GM12873 (cell line): ENCODE data around the gene SOX8.

Source experiments
- TF ChIP-seq, protein P1 (sequence below): IDR thresholded peaks from 2 replicates; pipeline ENCODE4 v1.5.1; 2012; ENCODE audit warnings: low read depth, mild to moderate bottlenecking, moderate library complexity, low read length, control low read depth; ENCODE audit not compliant: insufficient read depth; ENCODE audit errors: missing control alignments

The SOX8 gene

DNA sequence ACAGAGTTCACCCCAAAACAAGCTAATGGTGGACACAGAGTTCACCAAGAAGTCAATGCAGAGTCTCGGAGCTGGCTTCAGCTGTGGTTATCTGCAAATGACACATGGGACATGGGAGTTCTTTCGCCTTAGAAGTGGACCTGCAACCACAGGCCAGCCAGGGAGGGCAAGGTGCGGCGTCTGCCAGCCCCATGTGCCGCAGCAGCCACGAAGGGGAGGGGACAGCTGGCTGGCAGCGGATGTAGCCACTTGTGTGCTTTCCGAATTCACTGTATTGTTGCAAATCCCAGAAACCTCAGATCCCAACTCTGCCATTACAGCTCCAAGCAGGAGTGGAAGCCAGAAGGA lies 35.5 kb upstream of the SOX8 start:
- TF ChIP-seq, protein P1, sequence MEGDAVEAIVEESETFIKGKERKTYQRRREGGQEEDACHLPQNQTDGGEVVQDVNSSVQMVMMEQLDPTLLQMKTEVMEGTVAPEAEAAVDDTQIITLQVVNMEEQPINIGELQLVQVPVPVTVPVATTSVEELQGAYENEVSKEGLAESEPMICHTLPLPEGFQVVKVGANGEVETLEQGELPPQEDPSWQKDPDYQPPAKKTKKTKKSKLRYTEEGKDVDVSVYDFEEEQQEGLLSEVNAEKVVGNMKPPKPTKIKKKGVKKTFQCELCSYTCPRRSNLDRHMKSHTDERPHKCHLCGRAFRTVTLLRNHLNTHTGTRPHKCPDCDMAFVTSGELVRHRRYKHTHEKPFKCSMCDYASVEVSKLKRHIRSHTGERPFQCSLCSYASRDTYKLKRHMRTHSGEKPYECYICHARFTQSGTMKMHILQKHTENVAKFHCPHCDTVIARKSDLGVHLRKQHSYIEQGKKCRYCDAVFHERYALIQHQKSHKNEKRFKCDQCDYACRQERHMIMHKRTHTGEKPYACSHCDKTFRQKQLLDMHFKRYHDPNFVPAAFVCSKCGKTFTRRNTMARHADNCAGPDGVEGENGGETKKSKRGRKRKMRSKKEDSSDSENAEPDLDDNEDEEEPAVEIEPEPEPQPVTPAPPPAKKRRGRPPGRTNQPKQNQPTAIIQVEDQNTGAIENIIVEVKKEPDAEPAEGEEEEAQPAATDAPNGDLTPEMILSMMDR: no peak

DNA sequence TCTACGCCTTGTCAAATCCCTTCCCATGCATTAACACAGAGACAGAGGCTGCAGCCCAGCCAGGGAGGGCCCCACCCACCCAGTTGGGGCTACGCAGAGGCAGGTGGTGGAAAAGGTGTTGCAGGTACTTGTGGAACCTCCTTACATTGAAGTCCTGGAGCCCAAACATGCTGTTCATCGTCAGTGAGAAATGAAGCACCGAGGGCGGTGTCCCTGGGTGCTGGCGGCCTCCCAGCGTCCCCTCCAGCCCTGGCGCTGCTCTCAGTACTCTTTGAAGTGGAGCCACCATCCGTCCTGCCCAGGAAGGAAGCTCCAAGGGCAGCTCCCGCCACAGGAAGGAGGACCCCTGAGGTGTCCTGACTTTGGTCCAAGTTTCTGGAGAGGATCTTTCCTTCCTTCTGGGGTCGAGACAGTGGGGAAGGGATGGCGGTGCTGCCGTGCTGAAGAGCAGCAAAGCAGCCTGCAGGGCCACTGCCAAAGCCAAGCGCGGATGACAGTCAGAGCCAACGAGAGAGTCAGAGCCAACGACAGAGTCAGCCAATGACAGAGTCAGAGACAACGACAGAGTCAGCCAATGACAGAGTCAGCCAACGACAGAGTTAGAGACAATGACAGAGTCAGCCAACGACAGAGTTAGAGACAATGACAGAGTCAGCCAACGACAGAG lies 34.2 kb upstream of the SOX8 start:
- TF ChIP-seq, protein P1: no peak

DNA sequence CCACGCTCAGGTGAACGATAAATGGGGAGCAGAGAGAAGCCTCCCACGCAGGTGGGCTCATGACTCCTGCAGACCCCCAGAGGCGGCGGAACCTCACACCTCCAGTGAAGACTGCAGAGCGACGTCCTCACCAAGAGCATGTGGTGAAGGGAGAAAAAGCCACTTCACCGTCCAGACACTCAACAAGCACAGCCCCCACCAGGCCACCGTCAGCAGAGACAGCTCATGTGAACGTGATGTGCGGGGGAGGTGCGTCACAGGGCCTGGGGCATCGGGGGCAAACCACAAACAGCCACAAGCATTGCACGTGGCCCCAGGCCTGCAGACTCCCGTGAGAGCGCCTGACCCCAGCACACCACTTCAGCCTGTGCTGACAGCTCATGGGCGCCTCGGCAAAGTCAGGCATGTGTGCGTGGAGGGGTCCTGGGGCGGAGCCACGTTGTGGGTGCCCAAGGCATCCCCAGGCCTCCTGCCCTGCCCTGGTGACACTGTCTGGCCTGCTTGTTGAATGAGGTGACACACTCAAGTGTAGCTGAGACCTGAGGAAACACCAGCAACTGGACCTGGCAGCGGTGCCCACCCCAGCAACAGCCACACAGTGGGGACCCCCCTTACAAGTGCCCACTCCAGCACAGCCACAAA lies 29.8 kb upstream of the SOX8 start:
- TF ChIP-seq, protein P1: no peak

DNA sequence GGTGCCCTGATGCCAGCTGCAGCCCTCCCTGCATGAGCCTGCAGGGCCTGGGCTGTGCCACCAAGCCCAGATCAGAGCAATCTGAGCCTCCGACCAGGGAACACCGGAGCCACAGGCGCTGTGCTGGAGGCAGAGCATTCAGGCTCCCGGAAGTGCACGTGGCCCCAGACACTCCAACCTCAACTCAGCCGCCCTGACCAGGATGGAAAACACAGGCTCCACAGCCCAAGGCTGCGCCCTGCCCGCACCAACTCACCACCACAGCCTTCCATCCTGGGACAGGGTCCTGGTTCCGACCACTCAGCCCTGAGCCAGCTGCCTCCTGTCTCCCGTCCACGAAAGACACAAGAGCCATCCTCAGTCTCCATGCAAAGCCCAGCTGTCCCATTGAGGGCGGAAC lies 29.2 kb upstream of the SOX8 start:
- TF ChIP-seq, protein P1: no peak

DNA sequence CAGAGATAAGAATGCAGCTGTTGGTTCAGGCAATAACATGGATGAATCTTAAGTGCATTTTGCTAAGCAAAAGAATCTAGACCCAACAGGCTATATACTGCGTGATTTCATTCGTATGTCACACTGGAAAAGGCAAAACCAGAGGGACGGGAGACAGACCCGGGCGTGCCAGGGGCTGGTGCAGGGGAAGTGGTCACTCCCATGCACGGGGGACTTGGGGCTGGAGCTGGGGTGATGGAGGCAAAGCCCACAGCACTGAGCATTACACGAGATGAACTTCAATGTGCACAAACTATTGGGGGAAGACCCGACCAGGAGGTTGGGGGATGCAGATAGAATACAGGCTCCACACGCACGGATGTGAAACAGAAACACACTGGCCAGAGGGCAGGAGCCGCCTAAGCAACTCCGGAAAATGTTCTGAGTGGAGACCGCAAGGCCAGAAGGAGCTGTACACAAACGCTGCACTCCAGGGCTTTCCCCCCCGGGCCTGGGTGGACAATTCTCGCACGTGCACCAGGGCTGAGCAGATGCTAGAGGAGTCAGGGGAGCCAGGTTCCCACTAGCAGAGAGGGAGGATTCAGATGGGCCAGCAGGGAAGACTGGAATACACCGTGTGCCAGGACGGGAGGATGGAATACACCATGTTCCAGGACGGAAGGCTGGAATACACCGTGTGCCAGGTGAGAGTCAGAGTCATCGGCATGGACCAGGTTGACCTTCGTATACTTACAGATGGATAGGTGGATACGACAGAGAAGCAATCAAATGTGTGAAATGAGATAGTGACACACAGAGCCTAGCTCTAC lies 22.1 kb upstream of the SOX8 start:
- TF ChIP-seq, protein P1: no peak

DNA sequence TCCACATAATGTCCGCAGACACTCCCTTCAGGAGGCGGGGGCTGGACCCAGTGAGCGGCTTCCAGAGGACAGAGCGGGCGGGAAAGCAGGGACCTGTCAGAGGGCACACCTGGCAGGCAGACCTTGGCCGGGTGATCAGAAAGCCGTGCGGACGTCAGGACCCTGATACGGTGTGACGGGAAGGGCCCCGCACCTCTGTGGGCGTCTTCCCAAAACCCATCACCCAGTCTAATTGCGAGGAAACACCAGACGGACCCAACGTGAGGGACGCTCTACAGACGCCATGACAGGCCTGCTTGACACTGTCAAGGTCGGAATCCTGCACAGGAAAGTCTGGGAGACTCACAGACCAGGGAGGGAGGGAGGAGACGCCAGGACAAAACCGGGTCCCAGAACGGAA lies 19.2 kb upstream of the SOX8 start:
- TF ChIP-seq, protein P1: no peak
